Measurements from ENCODE around the gene BOD1.

The BOD1 gene

DNA sequence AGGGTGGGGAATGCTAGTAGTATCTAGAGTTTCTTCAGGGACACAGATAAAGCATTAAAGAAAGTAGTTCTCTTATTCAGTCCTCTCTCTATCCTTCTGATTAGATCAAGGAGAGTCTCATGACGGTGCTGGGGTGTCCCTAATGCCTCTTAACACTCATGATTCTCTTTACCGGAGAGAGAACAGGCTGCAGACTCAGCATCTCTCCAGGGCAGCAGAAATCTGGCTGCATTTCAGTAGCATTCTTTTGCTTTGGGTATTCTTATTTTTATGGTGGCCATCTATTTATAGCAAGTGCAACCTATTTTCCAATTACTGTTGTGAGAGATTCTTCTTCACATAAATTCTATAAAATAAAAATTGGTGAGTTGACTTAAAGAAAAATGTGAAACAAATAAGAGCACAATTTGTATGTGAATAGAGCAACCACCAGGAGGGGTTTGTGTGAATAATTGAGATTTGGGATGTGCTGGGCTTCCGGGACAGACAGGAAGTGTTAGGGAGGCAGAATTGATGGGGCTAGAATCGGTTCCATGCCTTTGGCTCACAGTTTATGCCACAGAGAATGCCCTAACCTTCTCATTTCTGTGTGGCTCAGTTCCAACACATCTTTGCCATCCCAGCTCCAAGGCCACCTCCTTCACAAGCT is 23.8 kb upstream of the BOD1 start:
- no peak for DNase-seq (ENCODE audit: low spot score)
- no peak for FAIRE-seq

DNA sequence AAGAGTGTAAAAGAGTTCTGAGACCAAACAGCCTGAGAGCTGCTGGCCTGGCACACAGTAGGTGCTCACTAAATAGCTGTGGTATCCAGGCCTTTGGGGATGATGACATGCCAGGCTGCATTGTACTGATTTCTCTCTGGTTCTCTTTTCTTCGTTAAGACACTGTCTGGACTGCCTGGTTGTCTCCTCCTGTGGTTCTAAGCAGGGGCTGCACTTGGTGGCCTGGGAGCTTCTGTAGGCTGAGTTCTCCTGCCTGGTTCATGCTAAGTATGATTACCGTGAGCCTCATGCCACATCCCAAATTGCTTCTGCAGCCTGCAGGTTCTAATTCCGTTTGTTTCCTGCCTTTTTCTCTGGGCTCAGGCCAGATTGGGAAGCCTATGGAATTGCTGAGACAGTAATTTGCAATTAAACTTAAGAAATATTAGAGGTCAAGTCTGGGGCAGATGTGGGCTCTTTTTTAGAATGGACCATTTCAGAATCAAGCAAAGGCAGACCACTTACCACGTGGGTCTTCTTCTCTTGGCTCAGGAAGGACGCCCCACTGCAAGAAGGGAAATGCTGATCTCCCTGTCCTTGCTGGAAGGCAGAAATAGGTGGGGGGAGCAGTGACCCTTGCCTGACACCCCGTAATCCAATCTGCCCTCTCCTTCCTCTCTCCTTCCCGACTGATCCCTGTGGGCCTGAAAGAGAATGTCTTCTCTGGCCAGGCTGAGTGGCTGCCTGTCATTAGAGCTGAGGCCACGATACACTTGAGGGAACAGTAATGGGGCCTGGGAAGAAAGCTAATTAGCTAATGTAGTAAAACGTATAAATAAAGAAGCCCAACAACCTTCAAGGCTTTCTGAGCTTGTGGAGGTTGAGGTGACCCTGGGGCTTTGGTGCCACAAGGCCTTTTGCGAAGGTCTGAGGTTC is 21.9 kb upstream of the BOD1 start:
- DNase-seq (ENCODE audit: low spot score) = no peak
- FAIRE-seq = no peak

DNA sequence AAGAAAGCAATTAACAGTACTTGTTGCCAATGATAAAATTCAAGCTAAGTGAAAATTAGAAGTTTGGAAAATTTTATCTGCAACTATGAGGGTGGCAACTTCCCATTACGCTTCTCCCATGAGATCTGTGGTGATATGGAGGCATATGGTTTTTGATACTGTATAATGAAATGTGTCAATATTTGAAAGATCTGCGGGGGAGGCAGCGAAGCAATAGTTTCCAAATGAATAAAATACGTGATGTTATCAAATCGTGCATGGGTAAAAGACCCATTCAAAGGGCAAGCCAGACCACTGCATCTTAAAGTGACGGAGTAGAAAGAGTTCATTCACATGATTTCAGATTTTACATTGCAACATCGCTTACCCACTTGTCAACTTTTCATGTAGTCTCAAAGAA is 20.9 kb upstream of the BOD1 start:
- DNase-seq (ENCODE audit: low spot score) (no peak), FAIRE-seq (no peak)

DNA sequence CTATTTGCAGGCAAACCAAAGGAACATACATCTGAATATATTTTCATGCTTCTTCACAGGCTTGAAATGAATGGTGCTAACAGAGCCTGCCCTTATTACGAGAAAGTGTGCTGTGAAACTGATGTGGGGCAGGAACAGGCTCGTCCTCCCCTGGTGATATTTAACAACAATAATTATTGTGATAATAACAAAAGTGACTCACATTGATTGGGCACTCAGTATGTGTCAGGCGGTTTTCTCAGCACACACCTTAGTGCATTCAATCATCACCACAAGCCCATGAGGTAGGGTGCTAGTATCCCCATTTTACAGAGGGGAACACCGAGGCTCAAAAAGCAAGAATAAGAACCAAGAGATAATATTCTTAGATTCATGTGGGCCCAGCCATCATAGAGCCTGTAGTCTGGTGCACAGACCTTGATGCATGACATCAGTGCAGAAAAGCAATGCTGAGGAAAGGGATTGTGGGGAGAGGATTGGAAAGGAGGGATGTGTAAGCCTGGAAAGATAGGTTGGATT is 18.1 kb upstream of the BOD1 start:
- DNase-seq (ENCODE audit: low spot score) (no peak), FAIRE-seq (no peak)

DNA sequence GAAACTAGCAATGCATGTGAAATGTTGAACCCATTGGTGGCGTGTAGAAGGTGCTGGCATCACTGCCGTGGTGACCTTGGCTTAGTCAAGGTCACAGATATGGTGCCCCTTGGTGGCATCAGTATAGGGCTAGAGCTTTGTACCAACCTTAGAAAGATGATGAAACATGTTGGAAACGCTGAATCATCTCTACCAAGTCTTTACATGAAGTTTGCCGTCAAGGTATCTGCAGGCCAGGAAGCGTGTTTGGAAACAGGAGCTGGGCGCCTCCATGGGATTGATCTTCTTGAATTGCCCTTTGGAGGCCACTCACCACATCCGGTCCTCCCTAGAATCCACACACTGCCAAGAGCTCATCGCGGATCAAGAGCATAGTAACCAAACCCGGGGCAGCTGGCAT is 16.9 kb upstream of the BOD1 start:
- no peak for DNase-seq (ENCODE audit: low spot score)
- no peak for FAIRE-seq

DNA sequence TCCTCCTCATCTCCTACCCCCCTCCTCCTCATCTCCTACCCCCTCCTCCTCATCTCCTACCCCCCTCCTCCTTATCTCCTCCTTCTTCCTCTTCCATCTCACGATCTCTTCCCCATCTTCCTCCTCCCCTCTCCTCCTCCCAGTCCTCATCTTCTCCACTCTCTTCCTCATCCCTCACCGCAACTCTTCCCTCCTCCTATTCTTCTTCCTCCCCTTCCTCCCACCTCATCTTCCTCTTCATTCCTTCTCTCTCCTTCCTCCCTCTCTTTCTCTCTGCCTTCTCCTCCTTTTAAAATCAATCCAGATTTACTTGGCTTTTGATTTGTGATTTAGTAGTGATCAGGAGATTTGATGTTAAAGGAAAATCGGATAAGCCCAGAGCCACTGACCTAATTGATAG is 15.0 kb upstream of the BOD1 start:
- DNase-seq (ENCODE audit: low spot score) (no peak), FAIRE-seq (no peak)

- no peak for FAIRE-seq
- no peak for DNase-seq (ENCODE audit: low spot score)
These were observed 14.4 kb upstream of the BOD1 start for GRCh38 chr5:173630724-173631365.

DNA sequence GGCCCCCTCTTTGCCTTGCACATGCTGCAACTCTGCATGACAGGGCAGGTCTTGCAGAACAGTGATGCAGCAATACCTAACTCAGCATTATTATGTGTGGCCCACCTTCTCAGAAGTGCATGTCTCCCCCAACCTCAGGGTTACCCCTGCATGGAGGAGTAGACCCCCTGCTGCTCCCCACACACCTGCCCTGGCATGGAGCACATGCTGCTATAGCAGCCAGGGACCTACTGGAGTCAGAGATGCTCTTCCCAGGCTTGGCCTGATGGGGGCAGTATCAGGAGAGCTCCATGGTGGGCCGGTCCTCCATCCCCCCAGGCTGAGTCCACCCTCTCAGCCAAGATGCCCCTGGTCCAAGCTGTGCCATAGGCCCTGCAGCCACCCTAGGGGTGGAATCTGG is 13.2 kb upstream of the BOD1 start:
- DNase-seq (ENCODE audit: low spot score) (no peak), FAIRE-seq (no peak)

- FAIRE-seq = no peak
These were observed 12.1 kb upstream of the BOD1 start for GRCh38 chr5:173628501-173628900.

GRCh38 chr5:173627860-173628392 is 11.5 kb upstream of the BOD1 start:
- no peak for DNase-seq (ENCODE audit: low spot score)
- FAIRE-seq = no peak

More at GRCh38 chr5:173628501-173628900, 12.1 kb upstream of the BOD1 start:
- DNase-seq (ENCODE audit: low spot score) = no peak

- FAIRE-seq = no peak
- no peak for DNase-seq (ENCODE audit: low spot score)
These were observed 10.8 kb upstream of the BOD1 start for GRCh38 chr5:173627271-173627670.

- FAIRE-seq (no peak), DNase-seq (ENCODE audit: low spot score) (no peak)
These were observed 10.0 kb upstream of the BOD1 start for GRCh38 chr5:173626505-173626820.

DNA sequence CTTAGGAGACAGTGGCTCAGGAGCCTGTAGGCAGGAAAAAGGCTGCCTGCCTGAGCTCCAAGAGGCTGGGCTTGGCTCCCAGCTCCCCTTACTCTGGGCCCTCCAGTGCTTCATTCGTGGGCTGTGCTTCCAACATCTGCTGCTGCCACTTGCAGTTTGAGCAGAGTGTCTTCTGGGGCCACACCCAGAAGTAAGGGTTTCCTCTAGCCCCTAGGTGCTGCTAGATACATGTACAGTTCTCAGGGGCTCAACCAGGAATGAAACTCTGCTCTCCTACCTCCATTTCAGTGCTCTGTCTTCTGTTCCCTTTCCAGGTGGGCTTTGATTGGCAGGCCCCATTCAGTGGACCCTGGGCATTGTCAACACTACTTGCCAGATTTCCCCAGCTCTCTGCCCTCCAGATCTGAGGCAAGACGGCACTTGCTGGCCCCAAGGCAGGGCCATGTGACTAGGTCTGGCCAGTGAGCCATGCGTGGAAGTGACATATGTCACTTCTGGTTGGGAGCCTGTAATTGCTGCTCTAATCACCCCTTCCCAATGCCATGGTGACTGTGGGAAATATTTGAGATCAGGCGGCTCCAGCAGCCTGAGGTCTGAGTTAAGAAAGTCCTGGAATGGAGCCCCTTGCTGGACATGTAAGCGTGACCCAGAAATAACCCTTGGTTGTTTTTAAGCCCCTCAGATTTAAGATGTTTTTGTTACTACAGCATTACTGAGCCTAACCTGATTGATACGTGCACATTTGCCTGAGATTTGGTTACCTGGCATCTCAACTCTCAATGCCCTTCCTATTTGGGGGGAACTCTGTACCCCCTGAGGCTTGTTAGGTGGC is 9.4 kb upstream of the BOD1 start:
- no peak for FAIRE-seq
- DNase-seq (ENCODE audit: low spot score) = no peak

- FAIRE-seq (no peak), DNase-seq (ENCODE audit: low spot score) (no peak)
These were observed 8.8 kb upstream of the BOD1 start for GRCh38 chr5:173625261-173625660.

GRCh38 chr5:173624282-173624681 is 7.8 kb upstream of the BOD1 start:
- FAIRE-seq (no peak), DNase-seq (ENCODE audit: low spot score) (no peak)

- DNase-seq (ENCODE audit: low spot score) (no peak), FAIRE-seq (no peak)
These were observed 7.3 kb upstream of the BOD1 start for GRCh38 chr5:173623789-173624188.

DNA sequence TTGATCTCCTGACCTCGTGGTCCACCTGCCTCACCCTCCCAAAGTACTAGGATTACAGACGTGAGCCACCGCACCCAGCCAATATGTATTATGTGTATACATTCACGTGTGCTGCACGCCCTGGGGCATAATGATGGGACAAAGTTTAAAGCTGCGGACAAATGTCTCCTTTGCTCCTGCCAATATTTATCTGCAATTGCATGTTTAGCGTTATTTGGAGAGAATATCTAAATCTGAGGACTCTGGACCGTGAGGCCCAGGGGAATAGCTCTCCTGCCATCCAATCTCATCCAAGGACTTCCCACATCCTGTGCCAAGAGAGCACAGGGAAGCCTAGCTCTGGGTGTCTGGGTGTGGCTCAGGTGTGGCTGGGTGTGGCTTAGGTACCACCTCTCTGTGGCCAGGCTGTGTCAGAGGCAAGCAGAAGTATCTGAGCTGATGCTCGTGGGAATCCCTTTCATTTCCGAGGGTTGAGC is 6.9 kb upstream of the BOD1 start:
- no peak for FAIRE-seq
- DNase-seq (ENCODE audit: low spot score) = no peak

- FAIRE-seq (no peak), DNase-seq (ENCODE audit: low spot score) (no peak)
These were observed 6.0 kb upstream of the BOD1 start for GRCh38 chr5:173622183-173623047.

DNA sequence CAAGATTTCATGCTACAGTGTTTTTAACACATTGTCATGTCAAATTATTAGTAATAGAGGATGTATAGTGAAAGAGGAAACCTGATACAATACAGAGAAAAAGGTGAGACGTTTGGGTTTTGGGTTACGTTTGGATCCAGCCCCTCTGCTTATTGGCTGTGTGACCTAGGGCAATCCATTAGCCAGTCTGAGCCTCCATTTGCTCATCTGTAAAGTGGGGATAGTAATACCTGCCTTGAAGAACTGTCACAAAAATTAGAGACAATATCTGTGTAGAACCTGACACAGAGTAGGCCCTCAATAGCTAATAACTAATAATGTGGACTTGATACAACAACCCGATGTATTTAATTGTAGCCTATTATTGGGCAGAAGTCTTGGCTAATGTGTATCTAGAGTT is 4.3 kb upstream of the BOD1 start:
- FAIRE-seq = no peak

DNA sequence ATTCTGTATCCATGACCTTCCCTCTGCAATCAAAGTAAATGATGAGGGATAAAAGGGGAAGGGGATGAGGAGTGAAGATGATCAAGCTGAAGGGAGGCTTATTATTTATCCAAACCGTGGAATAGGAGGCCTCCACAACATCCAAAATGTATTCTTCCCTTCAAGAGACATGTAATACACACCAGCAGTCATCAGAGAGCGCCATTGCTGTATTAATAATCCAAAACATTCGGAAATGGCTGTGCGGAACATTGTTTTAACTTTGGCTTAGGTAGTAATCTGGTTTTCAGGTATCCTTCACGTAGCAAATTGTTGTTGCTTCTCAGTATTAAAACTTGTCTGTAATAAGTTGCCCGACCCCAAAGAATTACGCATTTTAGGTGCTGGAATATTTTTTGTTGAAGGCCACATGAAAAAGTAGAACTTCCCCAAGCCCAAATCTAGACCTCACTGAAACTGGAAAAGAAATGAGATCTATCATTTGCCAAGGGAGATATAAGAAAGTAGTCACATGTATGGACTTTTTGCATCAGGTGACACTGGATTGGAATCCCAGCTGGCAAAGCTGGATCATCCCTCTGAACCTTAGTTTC is 2.6 kb upstream of the BOD1 start:
- DNase-seq (ENCODE audit: low spot score) (peak; percentile 38), FAIRE-seq (no peak)

More for the DNA sequence above, 4.3 kb upstream of the BOD1 start:
- no peak for DNase-seq (ENCODE audit: low spot score)
